ENCODE data around the gene SCRN1. TPM values are rescaled to one million over a fixed set of nuclear protein-coding genes. Genes with fewer than 3 reads are reported as not detected.

Gene SCRN1
- total RNA-seq, 4 donors from 2014 or later = 26.6 to 38.5 (median 32.9) TPM

- Histone ChIP-seq H3K27ac (no peak overlapping the region), H3K36me3 (no peaks in the 10 kb centered on the region), H3K4me3 (replicated peaks in 1 of 3) (no peak overlapping the region), H3K9me3 (no peaks in the 10 kb centered on the region), H3K4me1 (peaks cover 5 to 6% of the 10 kb centered on the region in 2 donors), H3K27me3 (no peaks in the 10 kb centered on the region)
- intact Hi-C loops (cut with DNase I) = no loop called here
- no peak for TF ChIP-seq CTCF (IDR thresholded peaks at IDR 0.05)
- TF ChIP-seq POLR2A (IDR thresholded peaks at IDR 0.05) = no peak
- 49 to 63% methylated on average over 2 of the region's 2 CpGs for WGBS, 2 donors
- DNase-seq = no peak
These were observed 110.0 kb downstream of the SCRN1 start for GRCh38 chr7:29879609-29880008.

GRCh38 chr7:29878081-29878688, 111.4 kb downstream of the SCRN1 start:
- WGBS, 2 donors = 45 to 61% methylated on average over 5 of the region's 5 CpGs
- H3K27me3 ChIP-seq = no peaks in the 10 kb centered on the region
- peaks cover 0 to under 1% of the 10 kb centered on the region in 2 donors for H3K4me1 ChIP-seq
- TF ChIP-seq POLR2A (IDR thresholded peaks at IDR 0.05) (no peak), CTCF (IDR thresholded peaks at IDR 0.05) (peak in 4 of 6 experiments; percentile 38 to 63 (median 58))
- H3K27ac ChIP-seq = no peak overlapping the region
- intact Hi-C loops (cut with DNase I) = no loop called here
- H3K4me3 ChIP-seq (replicated peaks in 1 of 3) = no peak overlapping the region
- peak; percentile 51 to 62 for DNase-seq
- no peaks in the 10 kb centered on the region for H3K9me3 ChIP-seq
- H3K36me3 ChIP-seq = no peaks in the 10 kb centered on the region

GRCh38 chr7:29877196-29877595, 112.4 kb downstream of the SCRN1 start:
- Histone ChIP-seq H3K4me3 (replicated peaks in 1 of 3) (no peak overlapping the region), H3K36me3 (no peaks in the 10 kb centered on the region), H3K27me3 (no peaks in the 10 kb centered on the region), H3K9me3 (no peaks in the 10 kb centered on the region), H3K27ac (no peak overlapping the region), H3K4me1 (no peaks in the 10 kb centered on the region)
- TF ChIP-seq POLR2A (IDR thresholded peaks at IDR 0.05) = no peak
- no peak for TF ChIP-seq CTCF (IDR thresholded peaks at IDR 0.05)
- intact Hi-C loops (cut with DNase I) = no loop called here
- 48 to 54% methylated on average over 3 of the region's 3 CpGs for whole genome bisulfite sequencing, 2 donors
- no peak for DNase-seq

GRCh38 chr7:29875741-29876140, 113.9 kb downstream of the SCRN1 start:
- DNase-seq = no peak
- TF ChIP-seq POLR2A (IDR thresholded peaks at IDR 0.05) (no peak), CTCF (IDR thresholded peaks at IDR 0.05) (no peak)
- WGBS, 2 donors = 89 to 93% methylated on average over 13 of the region's 13 CpGs
- no peak overlapping the region for H3K4me3 ChIP-seq (replicated peaks in 1 of 3)
- H3K36me3 ChIP-seq = no peaks in the 10 kb centered on the region
- intact Hi-C loops (cut with DNase I) = no loop called here
- no peaks in the 10 kb centered on the region for H3K27me3 ChIP-seq
- H3K9me3 ChIP-seq = no peaks in the 10 kb centered on the region
- no peaks in the 10 kb centered on the region for H3K4me1 ChIP-seq
- H3K27ac ChIP-seq = no peak overlapping the region

GRCh38 chr7:29873644-29874294, 115.8 kb downstream of the SCRN1 start:
- 91 to 97% methylated on average over 4 of the region's 4 CpGs for WGBS, 2 donors

More at GRCh38 chr7:29873644-29874294, 115.8 kb downstream of the SCRN1 start:
- no peak overlapping the region for H3K27ac ChIP-seq
- H3K27me3 ChIP-seq = no peaks in the 10 kb centered on the region
- H3K36me3 ChIP-seq = no peaks in the 10 kb centered on the region
- no peaks in the 10 kb centered on the region for H3K9me3 ChIP-seq
- TF ChIP-seq POLR2A (IDR thresholded peaks at IDR 0.05) (no peak), CTCF (IDR thresholded peaks at IDR 0.05) (no peak)
- intact Hi-C loops (cut with DNase I) = no loop called here
- DNase-seq = no peak
- no peaks in the 10 kb centered on the region for H3K4me1 ChIP-seq
- no peak overlapping the region for H3K4me3 ChIP-seq (replicated peaks in 1 of 3)

Data from thyroid gland (tissue), 4 donors.